H1 (cell line): ENCODE results near the gene TUBA4B. TPM values are rescaled to one million over a fixed set of nuclear protein-coding genes. Genes with fewer than 3 reads are reported as not detected.

Experiments
- CBX5 ChIP-seq: fragments of 300-800, 300-1000 bp; sonication (generic); IDR thresholded peaks from 2 replicates; pipeline ENCODE4 v1.7.1; 2016; ENCODE audit warnings: antibody characterized with exemption, low read length, low read depth
- MAFK ChIP-seq: IDR thresholded peaks from 2 replicates; pipeline ENCODE4 v1.6.1; 2012; ENCODE audit warnings: low read depth, mild to moderate bottlenecking, improper control_type of control experiment, low read length
- PHF8 ChIP-seq: fragments of 200-600 bp; sonication (generic); conservative IDR thresholded peaks from 2 replicates; pipeline ENCODE4 v1.7.1; 2012; ENCODE audit warnings: low read depth, mild to moderate bottlenecking, inconsistent platforms, low read length, moderate library complexity
- POLR2AphosphoS5 ChIP-seq: IDR thresholded peaks from 2 replicates; pipeline ENCODE4 v1.6.1; 2011; ENCODE audit warnings: low read depth, low read length
- RBBP5 ChIP-seq: IDR thresholded peaks from 2 replicates; pipeline ENCODE4 v1.7.1; 2012; ENCODE audit warnings: low read depth, mild to moderate bottlenecking, inconsistent platforms, low read length, moderate library complexity, borderline replicate concordance
- SP1 ChIP-seq: IDR thresholded peaks from 2 replicates; pipeline ENCODE4 v1.6.1; 2011; ENCODE audit warnings: low read depth, low read length
- SRF ChIP-seq: IDR thresholded peaks from 2 replicates; pipeline ENCODE4 v1.6.1; 2011; ENCODE audit warnings: mild to moderate bottlenecking, low read depth, low read length, moderate library complexity
- polyA plus RNA-seq, 7 experiments: library from polyadenylated mRNA; depleted of rRNA in 3 of 7; stranded (reverse) in 5 of 7; unstranded in 2 of 7; fragments of >200 nt in 5 of 7; fragments of 200-250 nt in 2 of 7; gene quantifications; 1 replicate in 5 of 7; 2 replicates in 1 of 7; 4 replicates in 1 of 7; pipeline versions ENCODE4 v1.2.1 to v1.2.3, GENCODE V29; 2011 to 2013; ENCODE audit warnings: missing spikeins in 2 of 7, mixed read lengths in 2 of 7
- total RNA-seq: library from RNA; stranded (reverse); fragmentation: NEBNext Ultra II Directional; extraction: Animal tissue kit (Norgen Biotek cat#: 25700); gene quantifications from 2 replicates; pipeline ENCODE4 v1.2.1, GENCODE V29; 2021

The TUBA4B gene
- total and polyA plus RNA-seq, 2 of the 8 experiments (the other 6 are each of a cell fraction or from before 2014, with no cell fraction given): 0.08 to 0.24 TPM

DNA sequence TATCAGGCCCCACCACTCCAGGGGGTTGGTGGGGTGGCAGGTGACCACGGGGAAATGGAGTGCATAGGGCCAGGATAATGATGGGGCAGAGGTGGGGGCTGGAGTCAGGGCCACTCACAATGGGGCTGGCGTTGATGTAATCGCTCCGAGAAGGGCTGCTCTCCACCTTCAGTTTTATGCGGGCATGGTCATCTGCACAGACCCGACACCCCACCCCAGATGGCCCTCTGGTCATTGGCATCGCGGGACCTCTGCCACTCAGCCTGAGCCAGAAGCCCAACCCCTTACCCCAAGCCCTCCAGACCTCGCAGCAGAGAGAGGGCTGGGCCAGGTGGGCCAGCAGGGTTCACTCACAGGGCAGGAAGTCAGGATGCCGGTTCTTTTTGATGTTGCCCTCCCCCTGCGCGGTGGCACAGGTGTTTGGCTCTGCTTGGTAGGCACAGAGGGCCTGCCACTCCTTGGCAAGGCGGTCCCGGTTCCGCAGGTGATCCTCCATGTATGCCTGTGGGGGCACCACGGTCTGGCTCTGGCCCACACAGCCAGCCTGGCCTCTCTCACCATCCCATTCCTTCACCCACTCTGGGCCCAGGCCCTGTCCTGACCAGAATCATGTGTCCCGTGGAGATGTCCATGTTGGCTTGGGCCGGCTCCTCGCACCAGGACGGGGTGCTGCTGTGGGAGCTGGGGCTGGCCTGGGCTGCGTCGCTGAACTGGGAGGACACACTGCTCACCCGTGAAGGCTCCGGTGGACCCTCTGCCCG, 43.8 kb downstream of the TUBA4B start (continued):
- TF ChIP-seq POLR2AphosphoS5 (no peak), SP1 (no peak), PHF8 (no peak), RBBP5 (no peak), CBX5 (no peak), SRF (no peak), MAFK (no peak)
